IPS-20b (cell line): ENCODE results near the gene BABAM2.

Experiments
- H3K27ac ChIP-seq: one replicate; pipeline ENCODE4 v1.5.1; 2013; ENCODE audit warnings: low read length
- H3K27me3 ChIP-seq: 2 replicates; pipeline ENCODE4 v1.6.1; 2013; ENCODE audit warnings: mild to moderate bottlenecking, low read length, inconsistent platforms; ENCODE audit not compliant: insufficient read depth
- H3K36me3 ChIP-seq: 2 replicates; pipeline ENCODE4 v1.6.1; 2013; ENCODE audit warnings: low read depth, mild to moderate bottlenecking, inconsistent platforms, low read length, moderate library complexity; ENCODE audit not compliant: insufficient read depth
- H3K4me1 ChIP-seq: 2 replicates; pipeline ENCODE4 v1.6.1; 2013; ENCODE audit warnings: mild to moderate bottlenecking, control low read depth, inconsistent platforms, low read length, moderate library complexity; ENCODE audit not compliant: insufficient read depth
- H3K4me3 ChIP-seq: 2 replicates; pipeline ENCODE4 v1.5.1; 2013; ENCODE audit warnings: mild to moderate bottlenecking, low read length, inconsistent platforms
- H3K9ac ChIP-seq: 2 replicates; pipeline ENCODE4 v1.6.1; 2013; ENCODE audit warnings: low read depth, mild to moderate bottlenecking, inconsistent platforms, low read length, moderate library complexity
- H3K9me3 ChIP-seq: 2 replicates; pipeline ENCODE4 v1.6.1; 2013; ENCODE audit warnings: mild to moderate bottlenecking, low read depth, low read length, inconsistent platforms; ENCODE audit not compliant: insufficient read depth

The BABAM2 gene

DNA sequence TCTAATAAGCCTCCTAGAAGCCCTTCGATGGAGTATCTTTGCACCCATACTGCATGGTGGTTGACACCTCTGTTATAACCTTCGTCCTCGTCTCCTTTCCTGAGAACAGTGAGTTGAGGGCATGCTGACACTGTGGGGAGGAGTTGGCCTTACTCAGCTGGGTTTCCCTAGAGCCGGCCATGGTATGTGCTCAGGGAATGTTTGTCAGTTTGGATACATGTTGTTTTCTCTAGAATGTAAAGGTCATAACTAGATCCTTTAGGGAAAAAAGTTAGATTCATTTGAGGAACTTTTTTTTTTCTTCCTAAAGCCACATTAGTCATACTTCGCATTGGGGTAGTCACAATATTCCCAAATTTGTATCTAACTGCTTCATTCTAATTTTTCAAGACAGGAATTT, 396.1 kb downstream of the BABAM2 start:
- Histone ChIP-seq H3K4me1 (no peaks in the 10 kb centered on the region), H3K4me3 (no peak overlapping the region), H3K36me3 (no peaks in the 10 kb centered on the region), H3K27ac (no peak overlapping the region), H3K9ac (no peak overlapping the region), H3K27me3 (no peaks in the 10 kb centered on the region), H3K9me3 (no peaks in the 10 kb centered on the region)

DNA sequence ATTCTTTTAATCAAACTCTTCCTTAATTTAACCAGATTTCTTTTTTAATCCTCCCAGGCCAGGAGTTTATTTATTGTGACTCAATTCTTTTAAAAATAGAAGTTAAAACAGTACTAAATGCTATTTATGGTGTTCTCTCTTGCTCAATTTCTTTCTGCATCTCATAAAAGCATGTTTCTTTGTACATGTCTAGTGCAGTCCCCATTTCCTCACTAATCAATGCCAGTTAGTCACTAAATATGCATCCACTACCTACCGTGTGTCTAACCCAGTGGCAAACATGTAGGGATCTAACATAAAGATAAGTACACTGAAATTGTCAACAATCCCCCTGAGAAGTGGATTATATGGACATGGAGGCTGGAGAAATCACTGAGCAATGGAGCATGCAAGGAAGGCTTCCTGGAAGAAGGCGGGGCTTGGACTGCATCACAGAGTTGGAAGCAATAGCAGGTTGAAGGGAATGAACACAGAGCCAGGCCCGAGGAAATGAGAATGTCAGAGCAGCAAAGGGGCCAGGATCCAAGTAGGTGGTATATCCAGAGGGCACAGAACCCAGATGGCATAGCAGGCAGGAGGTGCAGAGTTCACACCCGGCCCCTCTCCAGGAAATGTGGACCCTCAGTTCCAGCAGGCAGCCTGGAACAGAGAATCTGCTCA, 396.9 kb downstream of the BABAM2 start:
- no peaks in the 10 kb centered on the region for H3K27me3 ChIP-seq
- no peak overlapping the region for H3K9ac ChIP-seq
- no peaks in the 10 kb centered on the region for H3K36me3 ChIP-seq
- H3K9me3 ChIP-seq = no peaks in the 10 kb centered on the region
- H3K27ac ChIP-seq = no peak overlapping the region
- H3K4me1 ChIP-seq = no peaks in the 10 kb centered on the region
- H3K4me3 ChIP-seq = no peak overlapping the region

DNA sequence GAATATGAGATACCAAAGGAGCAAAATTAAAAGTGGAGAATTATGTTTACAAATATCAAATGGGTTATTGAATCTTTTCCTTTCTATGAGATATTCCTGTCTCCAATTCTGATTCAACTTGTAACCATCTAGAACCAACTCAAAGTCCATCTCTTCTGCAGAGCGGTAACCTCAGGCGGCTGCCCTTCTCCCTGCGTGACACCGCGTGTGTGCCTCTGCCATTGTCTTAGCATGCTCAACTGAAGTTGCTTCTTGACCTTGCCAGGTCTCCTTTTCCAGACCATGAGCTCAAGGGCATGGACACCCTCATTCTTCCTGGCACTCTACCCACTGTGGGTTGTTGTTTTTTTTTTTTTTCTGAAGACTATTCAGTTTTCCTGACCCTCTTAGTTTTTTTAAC, 398.1 kb downstream of the BABAM2 start:
- no peaks in the 10 kb centered on the region for H3K4me1 ChIP-seq
- no peak overlapping the region for H3K9ac ChIP-seq
- H3K27me3 ChIP-seq = no peaks in the 10 kb centered on the region
- no peaks in the 10 kb centered on the region for H3K36me3 ChIP-seq
- H3K9me3 ChIP-seq = no peaks in the 10 kb centered on the region
- no peak overlapping the region for H3K4me3 ChIP-seq
- no peak overlapping the region for H3K27ac ChIP-seq

DNA sequence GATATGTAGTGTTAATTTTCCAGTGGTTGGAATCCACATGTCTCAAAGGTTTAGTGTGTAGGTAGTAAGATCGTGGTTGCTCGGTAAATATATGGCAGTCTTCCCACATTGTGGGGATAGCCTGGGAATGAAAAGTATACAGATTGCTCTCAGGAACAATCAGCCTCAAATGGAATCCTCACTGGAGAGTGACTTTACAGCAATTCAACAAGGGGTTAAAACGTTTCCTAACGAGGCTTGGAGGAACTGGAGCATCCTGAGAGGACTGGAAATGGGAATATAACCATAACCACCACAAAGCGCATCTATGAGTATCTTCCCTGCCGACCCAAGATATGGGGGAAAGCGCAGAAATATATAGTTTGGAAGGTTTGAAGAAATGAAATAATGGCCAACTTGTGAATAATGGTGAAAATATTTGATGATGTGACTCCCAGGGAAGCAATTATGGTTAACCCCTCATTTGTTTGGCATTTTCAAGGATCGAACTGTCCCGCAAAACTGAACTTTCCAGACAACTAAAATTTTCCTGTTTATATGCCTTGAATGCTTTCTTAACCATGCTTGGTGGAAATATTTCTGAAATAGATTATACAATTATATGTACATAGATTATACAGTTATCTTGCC, 401.4 kb downstream of the BABAM2 start:
- Histone ChIP-seq H3K27me3 (no peaks in the 10 kb centered on the region), H3K9ac (no peak overlapping the region), H3K27ac (no peak overlapping the region), H3K4me1 (no peaks in the 10 kb centered on the region), H3K9me3 (no peaks in the 10 kb centered on the region), H3K36me3 (no peaks in the 10 kb centered on the region), H3K4me3 (no peak overlapping the region)

DNA sequence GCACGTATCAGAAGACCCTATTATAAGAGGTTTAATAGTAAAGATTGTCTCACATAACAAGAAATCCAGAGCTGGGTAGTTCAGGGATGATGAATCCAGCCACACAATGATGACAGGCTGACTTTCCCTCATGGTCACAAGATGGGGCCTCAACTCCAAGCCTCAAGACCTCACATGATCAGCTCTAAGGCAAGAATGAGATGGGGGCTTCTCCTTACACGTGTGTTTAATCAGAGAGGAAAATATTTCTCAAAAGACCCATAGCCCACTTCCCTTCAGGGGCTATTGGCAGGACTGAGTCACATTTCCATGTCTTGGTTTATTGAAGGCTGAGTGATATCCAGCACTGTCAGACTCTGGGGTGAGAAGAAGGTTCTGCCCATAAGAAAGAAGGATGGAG, 402.0 kb downstream of the BABAM2 start:
- Histone ChIP-seq H3K9ac (no peak overlapping the region), H3K27me3 (no peaks in the 10 kb centered on the region), H3K27ac (no peak overlapping the region), H3K9me3 (no peaks in the 10 kb centered on the region), H3K4me3 (no peak overlapping the region), H3K36me3 (no peaks in the 10 kb centered on the region), H3K4me1 (no peaks in the 10 kb centered on the region)

DNA sequence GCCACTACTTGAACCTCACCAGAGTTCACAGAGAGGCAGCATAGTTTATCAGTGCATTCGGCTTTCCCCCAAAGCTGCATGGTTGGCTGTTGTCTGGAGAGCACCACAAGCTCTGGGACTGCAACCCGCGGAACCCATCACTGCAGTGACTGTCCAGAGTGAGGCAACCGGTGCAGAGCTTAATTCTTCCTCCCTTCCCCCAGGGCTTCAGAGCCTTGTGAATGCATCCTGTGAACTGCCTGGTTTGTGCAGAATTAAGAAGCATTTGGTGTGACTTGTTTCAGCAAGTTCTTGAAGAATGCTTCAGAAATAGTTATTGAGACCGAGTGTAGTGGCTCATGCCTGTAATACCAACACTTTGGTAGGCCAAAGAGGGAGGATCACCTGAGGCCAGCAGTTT, 402.9 kb downstream of the BABAM2 start:
- Histone ChIP-seq H3K27ac (no peak overlapping the region), H3K9me3 (no peaks in the 10 kb centered on the region), H3K4me3 (no peak overlapping the region), H3K36me3 (no peaks in the 10 kb centered on the region), H3K4me1 (peaks cover 5% of the 10 kb centered on the region; the same call in 1 of the 2 replicates), H3K27me3 (no peaks in the 10 kb centered on the region), H3K9ac (no peak overlapping the region)

DNA sequence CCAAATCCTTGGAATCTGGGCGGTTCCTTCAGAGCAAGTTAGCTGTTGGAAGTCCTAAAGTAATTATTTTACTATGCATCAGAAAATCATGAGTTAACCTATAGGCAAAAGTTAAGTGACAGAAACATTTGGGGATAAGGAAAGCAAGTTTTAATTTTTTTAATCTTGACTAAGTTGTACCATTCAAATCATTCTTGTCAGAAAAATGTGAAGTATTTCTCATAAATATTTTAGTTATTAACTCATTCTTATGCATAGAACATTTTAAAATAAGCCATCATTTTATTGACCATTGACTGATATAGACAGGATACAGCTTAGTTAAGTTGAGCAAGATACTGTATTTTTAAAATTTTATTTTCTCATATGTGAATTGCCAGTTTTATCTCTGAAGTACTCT, 403.9 kb downstream of the BABAM2 start:
- H3K4me3 ChIP-seq = no peak overlapping the region
- H3K9ac ChIP-seq = no peak overlapping the region
- no peaks in the 10 kb centered on the region for H3K36me3 ChIP-seq
- no peaks in the 10 kb centered on the region for H3K27me3 ChIP-seq
- H3K9me3 ChIP-seq = no peaks in the 10 kb centered on the region
- H3K4me1 ChIP-seq = peaks cover 12% of the 10 kb centered on the region; the same call in 1 of the 2 replicates
- no peak overlapping the region for H3K27ac ChIP-seq

DNA sequence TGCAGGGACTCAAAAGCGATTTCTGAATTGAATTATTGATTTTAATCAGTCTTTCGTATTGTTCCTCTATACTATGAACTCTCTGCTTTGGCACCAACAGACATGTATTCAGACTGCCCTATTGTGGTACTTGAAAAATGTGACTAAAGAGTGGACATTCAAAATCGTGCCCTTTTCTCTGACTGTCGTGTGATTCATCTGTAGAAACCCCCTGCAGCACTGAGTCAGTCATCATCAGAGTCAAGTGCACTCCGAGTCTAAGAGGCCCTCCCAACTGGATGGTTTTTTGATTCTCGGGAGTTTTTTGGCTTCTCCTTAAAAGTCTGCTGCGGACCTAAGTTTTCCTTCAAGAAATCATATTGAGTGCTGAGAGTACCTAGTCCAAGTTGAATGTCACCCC, 405.7 kb downstream of the BABAM2 start:
- H3K36me3 ChIP-seq = no peaks in the 10 kb centered on the region
- peaks cover 12% of the 10 kb centered on the region; the same call in 1 of the 2 replicates for H3K4me1 ChIP-seq
- no peak overlapping the region for H3K9ac ChIP-seq
- H3K4me3 ChIP-seq = no peak overlapping the region
- H3K9me3 ChIP-seq = no peaks in the 10 kb centered on the region
- no peak overlapping the region for H3K27ac ChIP-seq
- no peaks in the 10 kb centered on the region for H3K27me3 ChIP-seq

DNA sequence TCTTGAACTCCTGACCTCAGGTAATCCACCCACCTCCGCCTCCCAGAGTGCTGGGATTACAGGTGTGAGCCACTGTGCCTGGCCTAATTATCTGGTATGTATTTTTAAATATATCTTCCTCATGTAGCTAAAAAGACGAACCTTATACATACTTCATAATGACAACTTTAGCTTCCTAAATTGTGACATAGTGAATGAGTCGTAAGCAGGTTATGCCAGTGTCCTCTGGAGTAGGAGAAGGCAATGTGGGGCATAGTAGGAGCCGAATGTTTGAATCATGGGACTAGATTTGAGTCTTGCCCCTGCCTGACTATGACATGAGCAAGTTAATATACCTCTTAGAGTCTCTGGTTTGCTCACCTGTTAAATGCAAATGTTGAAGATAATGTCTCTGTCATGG, 406.4 kb downstream of the BABAM2 start:
- no peak overlapping the region for H3K9ac ChIP-seq
- no peak overlapping the region for H3K4me3 ChIP-seq
- H3K9me3 ChIP-seq = no peaks in the 10 kb centered on the region
- H3K36me3 ChIP-seq = no peaks in the 10 kb centered on the region
- H3K27me3 ChIP-seq = no peaks in the 10 kb centered on the region
- peaks cover 12% of the 10 kb centered on the region; the same call in 1 of the 2 replicates for H3K4me1 ChIP-seq
- no peak overlapping the region for H3K27ac ChIP-seq

DNA sequence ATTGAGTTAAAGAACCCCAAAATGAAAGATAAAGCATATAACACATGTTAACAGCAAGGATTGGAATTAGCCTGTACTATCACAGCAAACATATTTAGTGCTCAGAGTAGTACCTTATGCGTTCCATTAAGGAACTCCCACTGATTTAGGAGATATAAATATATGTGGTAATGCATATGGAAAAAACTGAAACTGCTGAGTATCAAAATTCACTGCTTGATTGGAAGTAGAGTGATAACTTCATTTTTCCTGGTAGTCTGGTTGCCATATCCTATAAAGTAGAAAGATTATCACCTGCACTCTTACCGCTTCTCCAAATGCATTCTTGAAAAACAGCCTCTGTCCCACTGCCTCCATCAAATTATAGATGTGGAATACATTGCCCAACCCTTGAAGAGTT, 407.0 kb downstream of the BABAM2 start:
- no peaks in the 10 kb centered on the region for H3K36me3 ChIP-seq
- peaks cover 12% of the 10 kb centered on the region; the same call in 1 of the 2 replicates for H3K4me1 ChIP-seq
- H3K9ac ChIP-seq = no peak overlapping the region
- no peaks in the 10 kb centered on the region for H3K9me3 ChIP-seq
- no peak overlapping the region for H3K4me3 ChIP-seq
- no peak overlapping the region for H3K27ac ChIP-seq
- no peaks in the 10 kb centered on the region for H3K27me3 ChIP-seq

DNA sequence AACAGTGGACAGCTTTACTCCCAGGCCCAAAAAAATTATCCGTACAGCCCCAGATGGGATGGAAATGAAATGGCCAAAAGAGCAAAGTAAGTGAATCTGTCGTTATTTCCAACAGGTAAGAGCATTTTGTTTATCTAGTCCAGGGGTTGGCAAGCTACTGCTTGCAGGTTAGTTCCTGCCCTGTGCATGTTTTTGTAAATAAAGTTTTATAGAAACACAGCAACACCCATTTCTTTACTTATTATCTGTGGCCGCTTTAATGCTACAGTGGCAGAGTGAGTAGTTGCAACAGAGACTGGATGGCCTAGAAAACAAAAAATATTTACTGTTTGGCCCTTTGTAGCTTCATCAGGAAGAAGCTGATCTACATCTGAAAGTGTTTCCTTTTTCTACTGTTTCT, 407.9 kb downstream of the BABAM2 start:
- H3K27ac ChIP-seq = no peak overlapping the region
- no peaks in the 10 kb centered on the region for H3K36me3 ChIP-seq
- no peaks in the 10 kb centered on the region for H3K27me3 ChIP-seq
- H3K4me3 ChIP-seq = peak overlapping the region; percentile 7; the same call in 1 of the 2 replicates
- no peak overlapping the region for H3K9ac ChIP-seq
- H3K9me3 ChIP-seq = no peaks in the 10 kb centered on the region
- H3K4me1 ChIP-seq = peaks cover 12% of the 10 kb centered on the region; the same call in 1 of the 2 replicates
